ENCODE results near the gene COX10.
"Not testable (repeated sequence)": the region's sequence is repeated elsewhere in the genome, so short reads cannot be mapped to it uniquely, and the experiment has no call there.

COX10 gene

DNA sequence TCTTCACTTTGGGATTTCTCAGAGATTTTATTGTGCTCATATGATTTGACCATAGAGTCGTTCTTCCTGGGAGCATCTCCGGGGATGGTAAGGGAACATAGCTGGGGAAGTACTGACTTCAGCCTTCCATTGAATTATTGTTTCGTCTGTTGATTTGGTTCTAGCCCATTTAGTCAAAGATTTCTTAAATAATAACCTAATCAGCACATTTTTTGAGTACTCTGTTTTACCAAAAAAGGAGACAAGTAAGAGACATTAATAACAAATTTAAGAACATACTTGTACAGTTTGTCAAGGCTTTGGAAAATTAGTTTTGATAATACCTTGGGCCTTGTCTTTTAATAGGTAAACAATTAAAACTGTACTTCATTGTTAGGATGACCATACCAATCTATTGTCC lies 89.4 kb downstream of the COX10 start:
- H3K9me3 Mint-ChIP-seq = peaks cover 5% of the 10 kb centered on the region
- H3K4me3 Mint-ChIP-seq = no peak overlapping the region
- peaks cover 27% of the 10 kb centered on the region for H3K36me3 Mint-ChIP-seq (ENCODE audit: low read depth)
- peaks cover 10% of the 10 kb centered on the region for H3K4me1 Mint-ChIP-seq
- no peak for ATAC-seq
- H3K27me3 Mint-ChIP-seq = no peaks in the 10 kb centered on the region
- DNase-seq = no peak
- H3K27ac Mint-ChIP-seq = no peak overlapping the region

DNA sequence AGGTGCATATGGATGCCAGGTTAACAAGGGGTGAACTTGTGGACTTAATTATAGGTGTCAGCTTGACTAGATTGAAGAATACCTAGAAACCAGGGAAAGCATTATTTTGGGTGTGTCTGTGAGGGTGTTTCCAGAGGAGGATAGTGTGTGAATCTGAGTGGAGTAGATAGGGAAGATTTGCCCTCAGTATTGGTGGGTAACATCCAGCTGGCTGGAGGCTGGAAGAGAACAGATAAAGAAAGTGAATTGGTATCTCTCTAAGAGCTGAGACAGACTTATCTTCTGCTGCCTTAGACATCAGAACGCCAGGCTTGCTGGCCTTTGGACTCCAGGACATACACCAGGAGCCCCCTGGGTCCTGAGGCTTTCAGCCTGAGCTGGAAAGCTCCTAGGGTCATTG lies 92.1 kb downstream of the COX10 start:
- Mint-ChIP-seq H3K36me3 (ENCODE audit: low read depth) (peaks cover 27% of the 10 kb centered on the region), H3K27ac (no peak overlapping the region), H3K4me1 (peaks cover 9% of the 10 kb centered on the region), H3K4me3 (no peak overlapping the region), H3K27me3 (no peaks in the 10 kb centered on the region), H3K9me3 (no peaks in the 10 kb centered on the region)
- DNase-seq = no peak
- no peak for ATAC-seq

DNA sequence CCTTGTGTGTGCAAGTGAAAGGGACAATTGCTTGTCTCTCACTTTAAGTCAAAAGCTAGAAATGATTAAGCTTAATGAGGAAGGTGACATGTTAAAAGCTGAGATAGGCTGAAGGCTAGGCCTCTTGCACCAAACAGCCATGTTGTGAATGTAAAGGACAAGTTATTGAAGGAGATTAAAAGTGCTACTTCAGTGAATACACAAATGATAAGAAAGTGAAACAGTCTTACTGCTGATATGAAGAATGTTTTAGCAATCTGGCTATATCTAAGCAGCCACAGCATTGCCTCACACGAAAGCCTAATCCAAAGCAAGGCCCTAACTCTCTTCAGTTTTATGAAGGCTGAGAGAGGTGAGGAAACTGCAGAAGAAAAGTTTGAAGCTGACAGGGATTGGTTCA lies 96.3 kb downstream of the COX10 start:
- Mint-ChIP-seq H3K9me3 (peaks cover 18% of the 10 kb centered on the region), H3K27me3 (no peaks in the 10 kb centered on the region), H3K4me1 (peaks cover 9% of the 10 kb centered on the region), H3K36me3 (ENCODE audit: low read depth) (peaks cover 54% of the 10 kb centered on the region), H3K4me3 (no peak overlapping the region), H3K27ac (no peak overlapping the region)
- DNase-seq (no peak), ATAC-seq (no peak)

DNA sequence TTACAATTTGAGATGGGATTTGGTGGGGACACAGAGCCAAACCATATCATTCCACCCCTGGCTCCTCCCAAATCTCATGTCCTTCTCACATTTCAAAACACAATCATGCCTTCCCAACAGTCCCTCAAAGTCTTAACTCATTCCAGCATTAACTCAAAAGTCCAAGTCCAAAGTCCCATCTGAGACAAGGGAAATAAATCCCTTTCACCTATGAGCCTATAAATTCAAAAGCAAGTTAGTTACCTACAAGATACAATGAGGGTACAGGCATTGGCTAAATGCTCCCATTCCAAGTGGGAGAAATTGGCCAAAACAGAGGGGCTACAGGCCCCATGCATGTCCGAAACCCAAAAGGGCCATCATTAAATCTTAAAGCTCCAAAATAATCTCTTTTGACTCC lies 98.5 kb downstream of the COX10 start:
- peaks cover 18% of the 10 kb centered on the region for H3K9me3 Mint-ChIP-seq
- not testable (repeated sequence) for H3K4me3 Mint-ChIP-seq, ATAC-seq, H3K27ac Mint-ChIP-seq, DNase-seq, H3K27me3 Mint-ChIP-seq
- H3K36me3 Mint-ChIP-seq (ENCODE audit: low read depth) = peaks cover 51% of the 10 kb centered on the region
- H3K4me1 Mint-ChIP-seq = peaks cover 17% of the 10 kb centered on the region

DNA sequence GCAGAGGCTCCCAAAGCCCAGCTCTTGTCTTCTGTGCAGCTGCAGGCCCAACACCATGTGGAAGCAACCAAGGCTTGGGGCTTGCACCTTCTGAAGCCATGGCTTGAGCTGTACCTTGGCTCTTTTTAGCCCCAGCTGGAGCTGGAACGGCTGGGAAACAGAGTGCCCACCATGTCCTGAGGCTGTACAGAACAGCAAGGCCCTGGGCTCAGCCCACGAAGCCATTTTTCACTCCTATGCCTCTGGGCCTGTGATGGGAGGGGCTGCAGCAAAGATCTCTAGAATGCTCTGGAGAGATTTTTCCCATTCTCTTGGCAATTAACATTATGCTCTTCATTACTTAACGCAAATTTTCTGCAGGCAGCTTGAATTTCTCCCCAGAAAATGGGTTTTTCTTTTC lies 99.3 kb downstream of the COX10 start:
- Mint-ChIP-seq H3K36me3 (ENCODE audit: low read depth) (peaks cover 52% of the 10 kb centered on the region), H3K4me3 (no peak overlapping the region), H3K9me3 (peaks cover 18% of the 10 kb centered on the region), H3K27ac (no peak overlapping the region), H3K4me1 (peaks cover 17% of the 10 kb centered on the region), H3K27me3 (no peaks in the 10 kb centered on the region)
- DNase-seq (no peak), ATAC-seq (no peak)

DNA sequence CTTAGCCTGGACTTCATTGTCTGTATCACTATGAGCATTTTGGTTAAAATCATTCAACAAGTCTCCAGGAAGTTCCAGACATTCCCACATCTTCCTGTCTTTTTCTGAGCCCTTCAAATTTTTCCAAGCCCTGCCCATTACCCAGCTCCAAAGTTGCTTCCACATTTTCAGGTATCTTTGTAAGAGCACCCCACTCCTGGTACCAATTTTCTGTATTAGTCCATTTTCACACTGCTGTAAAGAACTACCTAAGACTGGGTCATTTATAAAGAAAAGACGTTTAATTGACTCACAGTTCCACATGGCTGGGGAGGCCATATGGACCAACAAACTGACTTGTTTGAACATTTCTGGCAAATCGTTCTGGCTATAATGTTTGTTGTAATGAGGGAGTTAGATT lies 100.0 kb downstream of the COX10 start:
- Mint-ChIP-seq H3K4me1 (peaks cover 17% of the 10 kb centered on the region), H3K27me3 (no peaks in the 10 kb centered on the region), H3K36me3 (ENCODE audit: low read depth) (peaks cover 50% of the 10 kb centered on the region), H3K27ac (no peak overlapping the region), H3K9me3 (peaks cover 18% of the 10 kb centered on the region), H3K4me3 (no peak overlapping the region)
- DNase-seq = no peak
- ATAC-seq = no peak

DNA sequence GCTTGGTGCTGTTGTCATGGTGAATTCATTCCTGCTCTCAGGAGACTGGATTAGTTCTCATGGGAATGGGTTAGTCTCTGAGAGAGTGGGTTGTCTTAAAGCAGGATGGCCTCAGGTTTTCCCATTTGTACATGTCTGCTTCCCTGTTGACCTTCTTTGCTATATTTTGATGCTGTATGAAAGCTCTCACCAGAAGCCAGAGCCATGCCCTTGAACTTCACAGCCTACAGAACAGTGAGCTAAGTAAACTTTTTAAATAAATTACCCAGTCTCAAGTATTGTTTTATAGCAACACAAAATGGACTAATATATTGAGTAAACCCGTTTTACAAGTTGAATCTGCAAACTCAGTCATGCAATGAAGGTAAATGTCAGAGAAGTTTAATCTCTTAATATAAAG lies 100.6 kb downstream of the COX10 start:
- no peaks in the 10 kb centered on the region for H3K27me3 Mint-ChIP-seq
- DNase-seq = no peak
- H3K36me3 Mint-ChIP-seq (ENCODE audit: low read depth) = peaks cover 47% of the 10 kb centered on the region
- ATAC-seq = no peak
- no peak overlapping the region for H3K27ac Mint-ChIP-seq
- H3K4me1 Mint-ChIP-seq = peaks cover 17% of the 10 kb centered on the region
- H3K4me3 Mint-ChIP-seq = no peak overlapping the region
- H3K9me3 Mint-ChIP-seq = peaks cover 18% of the 10 kb centered on the region

DNA sequence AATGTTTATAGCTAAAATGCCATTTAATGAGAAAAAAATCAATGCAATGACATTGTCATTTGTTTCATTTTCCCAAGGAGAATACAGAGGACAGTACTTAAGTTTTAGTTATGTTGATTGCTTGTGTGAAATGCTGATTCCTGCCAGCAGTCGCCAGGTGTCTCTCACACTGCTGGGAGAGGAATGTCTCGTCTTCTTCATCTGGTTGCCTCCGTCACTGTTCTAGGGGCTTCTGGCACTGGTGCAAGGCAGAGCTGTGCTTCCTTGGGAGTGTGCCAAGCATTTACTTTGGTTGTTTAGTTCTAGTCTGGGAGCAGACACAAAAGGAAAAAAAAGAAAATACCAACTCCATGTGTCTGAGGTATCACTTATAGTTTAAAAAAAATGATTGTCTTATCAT lies 107.7 kb downstream of the COX10 start:
- not testable (repeated sequence) for H3K9me3 Mint-ChIP-seq, H3K4me1 Mint-ChIP-seq, H3K27me3 Mint-ChIP-seq, H3K4me3 Mint-ChIP-seq, H3K27ac Mint-ChIP-seq, ATAC-seq, DNase-seq
- peaks cover 15% of the 10 kb centered on the region for H3K36me3 Mint-ChIP-seq (ENCODE audit: low read depth)

DNA sequence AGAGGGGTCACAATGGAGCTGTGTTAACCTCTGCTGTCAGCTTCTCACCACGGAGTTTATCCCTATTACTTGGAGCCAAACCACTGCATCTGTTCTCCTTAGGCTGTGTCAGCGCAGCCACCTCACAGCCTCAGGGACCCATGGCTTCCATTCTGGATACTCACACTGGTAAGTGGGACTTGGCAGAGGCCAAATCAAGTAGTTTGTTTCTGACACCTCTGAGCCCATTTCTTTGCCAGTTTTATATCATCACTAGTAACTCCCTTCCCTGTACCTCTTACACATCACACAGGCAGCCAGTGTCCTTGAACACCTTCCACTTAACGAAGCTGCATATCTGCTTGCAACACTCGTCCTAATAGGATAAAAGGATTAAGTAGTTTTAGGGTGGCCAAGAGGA lies 108.5 kb downstream of the COX10 start:
- H3K27me3 Mint-ChIP-seq = not testable (repeated sequence)

DNA sequence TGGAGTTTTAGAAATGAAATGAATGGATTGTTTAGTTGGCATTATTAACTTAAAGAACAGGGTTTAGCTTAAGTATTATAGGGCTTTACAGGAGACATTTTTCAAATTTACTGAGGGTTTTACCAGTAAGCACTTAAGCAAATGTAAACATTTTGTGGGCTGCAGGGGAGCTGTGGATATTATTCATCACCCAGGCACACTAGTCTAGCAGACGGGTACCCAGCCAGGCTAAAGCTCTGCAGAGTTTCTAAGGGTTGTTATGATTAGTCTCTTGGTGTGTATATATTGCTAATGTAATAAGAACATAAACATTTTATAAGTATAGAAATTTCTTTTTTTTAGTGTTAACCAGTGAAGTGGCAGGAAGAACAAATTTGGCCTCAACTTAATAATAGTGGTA lies 110.6 kb downstream of the COX10 start:
- not testable (repeated sequence) for H3K4me3 Mint-ChIP-seq; H3K36me3 Mint-ChIP-seq (ENCODE audit: low read depth); H3K27ac Mint-ChIP-seq; H3K27me3 Mint-ChIP-seq; H3K9me3 Mint-ChIP-seq; H3K4me1 Mint-ChIP-seq; DNase-seq; ATAC-seq

More for the DNA sequence above, 108.5 kb downstream of the COX10 start:
- H3K36me3 Mint-ChIP-seq (ENCODE audit: low read depth) = peaks cover 12% of the 10 kb centered on the region
- not testable (repeated sequence) for H3K4me1 Mint-ChIP-seq, H3K9me3 Mint-ChIP-seq, DNase-seq, H3K4me3 Mint-ChIP-seq, ATAC-seq, H3K27ac Mint-ChIP-seq

DNA sequence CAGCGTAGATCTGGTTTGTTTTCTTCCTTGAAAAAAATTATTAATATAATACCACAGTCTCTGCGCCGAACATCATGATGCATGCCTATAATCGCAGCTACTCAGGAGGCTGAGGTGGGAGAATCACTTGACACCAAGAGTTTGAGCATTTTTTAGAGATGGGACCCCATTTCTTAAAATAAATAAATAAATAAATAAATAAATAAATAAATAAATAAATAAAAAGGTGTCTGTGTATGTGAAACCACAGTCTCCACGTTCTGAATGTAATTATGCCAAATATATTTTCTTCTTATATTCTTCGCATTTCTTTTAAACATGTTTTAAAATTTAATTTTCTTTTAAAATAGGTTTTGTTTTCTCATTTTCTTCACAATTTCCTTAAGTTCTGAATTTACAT lies 112.8 kb downstream of the COX10 start:
- not testable (repeated sequence) for H3K4me3 Mint-ChIP-seq; H3K36me3 Mint-ChIP-seq (ENCODE audit: low read depth); ATAC-seq; H3K27me3 Mint-ChIP-seq; H3K9me3 Mint-ChIP-seq; H3K27ac Mint-ChIP-seq; DNase-seq; H3K4me1 Mint-ChIP-seq

DNA sequence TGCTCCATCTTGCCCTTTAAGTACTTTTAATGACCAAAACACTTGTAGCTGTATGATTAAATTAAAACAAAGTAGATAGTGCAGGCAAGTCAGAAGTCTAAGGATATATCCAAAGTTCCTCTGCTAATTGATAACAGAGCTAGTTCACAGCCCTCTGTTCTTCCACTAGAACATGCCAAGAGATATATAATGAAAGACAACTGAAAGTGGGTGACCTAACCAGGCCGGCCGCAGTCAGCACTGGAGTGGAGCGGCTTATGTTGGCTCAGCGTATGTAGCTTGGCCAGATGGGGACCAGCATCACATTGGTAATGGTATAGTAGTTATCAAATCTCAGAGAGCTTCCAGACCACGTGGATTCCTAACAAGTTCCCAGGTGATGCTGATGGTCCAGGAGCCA lies 115.2 kb downstream of the COX10 start:
- not testable (repeated sequence) for H3K27me3 Mint-ChIP-seq; H3K27ac Mint-ChIP-seq; ATAC-seq; H3K36me3 Mint-ChIP-seq (ENCODE audit: low read depth); DNase-seq; H3K4me1 Mint-ChIP-seq; H3K9me3 Mint-ChIP-seq; H3K4me3 Mint-ChIP-seq

DNA sequence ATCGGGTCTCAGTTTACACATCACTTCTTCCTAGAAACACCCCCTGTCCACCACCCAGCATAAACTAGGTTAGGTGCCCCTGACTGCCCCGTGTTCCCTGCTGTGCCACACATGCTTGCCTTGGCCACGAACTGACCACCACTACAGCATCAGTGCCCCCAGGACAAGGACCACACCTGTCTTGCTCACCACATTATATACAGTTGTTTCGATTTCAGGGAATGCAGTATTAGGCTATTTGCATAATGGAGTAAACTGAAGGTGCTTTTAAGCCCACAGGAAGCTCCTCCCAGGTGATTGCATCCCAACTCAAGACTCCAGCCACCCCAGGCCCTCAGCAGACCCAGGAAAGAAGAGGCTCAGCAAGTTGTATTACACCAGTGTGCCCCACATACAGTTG lies 117.1 kb downstream of the COX10 start:
- H3K9me3 Mint-ChIP-seq; H3K4me3 Mint-ChIP-seq; H3K27me3 Mint-ChIP-seq; DNase-seq; H3K36me3 Mint-ChIP-seq (ENCODE audit: low read depth); H3K27ac Mint-ChIP-seq; ATAC-seq: not testable (repeated sequence)
- H3K4me1 Mint-ChIP-seq = peaks cover 23% of the 10 kb centered on the region

DNA sequence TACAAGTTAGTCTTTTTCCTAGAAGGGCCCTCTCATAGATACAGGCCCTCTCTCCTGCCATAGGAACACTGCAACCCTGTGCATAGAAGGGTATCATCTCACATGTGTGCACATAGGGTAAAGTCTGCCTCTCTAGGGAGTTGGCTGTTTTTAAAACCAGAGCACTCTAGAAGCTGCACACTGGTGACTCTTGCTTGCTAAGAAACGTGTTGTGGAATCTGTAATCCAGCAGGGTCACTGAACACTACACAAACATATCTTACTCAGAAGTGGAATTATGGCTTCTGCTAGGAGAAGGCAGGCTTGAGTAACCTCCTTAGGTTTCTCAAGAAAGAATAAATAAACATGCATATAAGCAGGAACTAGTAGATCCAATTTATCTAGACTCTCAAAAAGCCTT lies 121.5 kb downstream of the COX10 start:
- DNase-seq, H3K27me3 Mint-ChIP-seq, ATAC-seq, H3K27ac Mint-ChIP-seq, H3K4me3 Mint-ChIP-seq, H3K9me3 Mint-ChIP-seq: not testable (repeated sequence)
- peaks cover 55% of the 10 kb centered on the region for H3K4me1 Mint-ChIP-seq
- peaks cover 17% of the 10 kb centered on the region for H3K36me3 Mint-ChIP-seq (ENCODE audit: low read depth)

DNA sequence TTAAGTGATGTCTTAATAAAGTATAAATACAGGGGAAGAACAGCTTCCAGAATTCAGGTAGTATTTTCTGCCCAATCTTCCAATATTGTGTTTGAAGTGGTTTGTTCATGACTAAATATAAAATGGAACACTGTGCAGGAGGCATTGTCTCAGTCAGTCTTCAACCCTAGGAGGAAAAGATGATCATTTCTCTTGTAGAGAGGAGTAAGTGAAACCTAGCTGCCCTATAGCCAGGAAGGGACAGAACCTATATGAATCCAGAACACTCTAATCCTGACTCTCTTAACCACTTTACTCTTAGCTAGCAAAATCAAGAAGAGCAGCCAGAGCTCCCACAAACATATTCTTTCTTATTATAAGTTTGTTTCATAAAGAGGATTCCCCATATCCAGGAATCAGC lies 122.2 kb downstream of the COX10 start:
- peaks cover 59% of the 10 kb centered on the region for H3K4me1 Mint-ChIP-seq
- not testable (repeated sequence) for H3K27me3 Mint-ChIP-seq, H3K4me3 Mint-ChIP-seq, H3K9me3 Mint-ChIP-seq, H3K27ac Mint-ChIP-seq, DNase-seq
- H3K36me3 Mint-ChIP-seq (ENCODE audit: low read depth) = peaks cover 17% of the 10 kb centered on the region
- peak; percentile 59 for ATAC-seq

DNA sequence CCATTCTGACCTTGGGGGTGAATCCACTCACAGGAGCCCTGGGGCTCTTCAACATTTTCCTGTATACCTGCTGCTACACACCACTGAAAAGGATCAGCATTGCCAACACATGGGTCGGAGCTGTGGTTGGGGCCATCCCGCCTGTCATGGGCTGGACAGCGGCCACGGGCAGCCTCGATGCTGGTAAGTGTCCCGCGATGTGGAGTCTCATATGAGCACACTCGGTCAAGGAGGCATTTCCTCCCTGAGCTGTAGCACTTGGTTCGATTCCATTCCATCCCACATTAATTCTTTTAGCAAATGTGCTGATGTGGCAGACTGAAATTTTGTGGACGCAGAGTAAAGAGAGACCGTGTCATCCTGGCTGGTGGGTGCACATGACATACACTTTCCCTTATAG lies 122.7 kb downstream of the COX10 start:
- not testable (repeated sequence) for H3K4me3 Mint-ChIP-seq, H3K27me3 Mint-ChIP-seq, ATAC-seq, H3K9me3 Mint-ChIP-seq, DNase-seq
- H3K4me1 Mint-ChIP-seq = peaks cover 65% of the 10 kb centered on the region
- H3K27ac Mint-ChIP-seq = peak overlapping the region; percentile 59
- H3K36me3 Mint-ChIP-seq (ENCODE audit: low read depth) = peaks cover 21% of the 10 kb centered on the region

Measured in activated naive CD8-positive, alpha-beta T cell treated with anti-CD3 and anti-CD28 coated beads, Interleukin-2, amount 50 U/mL, for 24 hours (primary cell).